ENCODE data around the gene ZNF722.
"Not testable (repeated sequence)": the region's sequence is repeated elsewhere in the genome, so short reads cannot be mapped to it uniquely, and the experiment has no call there.

Gene ZNF722

DNA sequence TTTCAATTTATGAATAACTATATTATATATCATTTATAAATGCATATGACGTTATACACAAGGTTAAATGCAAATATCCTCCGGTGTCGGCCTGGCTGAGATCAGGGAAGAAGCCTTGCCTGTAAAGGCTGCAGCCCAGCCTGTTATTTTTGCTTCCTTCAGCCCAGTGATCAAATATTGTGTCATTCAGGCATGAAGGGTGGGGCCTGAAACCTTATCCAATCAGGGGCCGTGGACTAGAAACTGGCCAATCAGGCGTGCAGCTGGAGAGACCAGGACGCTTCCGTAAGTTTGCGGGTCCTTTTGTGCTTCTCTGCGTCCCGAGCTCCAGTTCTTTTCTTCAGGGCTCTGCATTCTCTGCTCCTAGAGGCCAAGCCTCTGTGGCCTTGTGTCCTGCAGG lies at the start of gene ZNF722:
Gene ZNF722, plus strand, starts transcription at position 301 of the 400 bp plus-strand sequence. CDS start 113 bp downstream, outside the sequence.
- DNase-seq, result no peak

DNA sequence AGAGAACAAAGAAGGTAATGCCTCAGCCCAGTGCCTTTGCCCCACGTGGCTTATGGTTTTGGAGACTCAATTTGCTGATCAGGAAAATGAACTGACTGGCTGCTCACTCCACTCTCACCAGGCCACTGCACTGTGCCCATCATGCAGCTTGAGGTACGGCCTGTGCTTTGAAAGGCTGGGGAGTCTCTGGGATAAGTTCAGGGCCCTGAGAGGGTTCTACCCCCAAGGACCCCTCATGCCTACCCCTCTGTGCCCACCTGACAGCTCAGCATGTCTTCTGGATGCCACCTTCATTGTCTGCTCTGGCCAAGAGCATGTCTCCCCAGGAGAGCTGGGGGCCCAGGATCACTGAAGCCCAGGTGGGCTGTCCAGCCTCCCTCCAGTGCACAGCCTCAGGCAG lies 45.5 kb upstream of the ZNF722 start:
- no peak for DNase-seq

DNA sequence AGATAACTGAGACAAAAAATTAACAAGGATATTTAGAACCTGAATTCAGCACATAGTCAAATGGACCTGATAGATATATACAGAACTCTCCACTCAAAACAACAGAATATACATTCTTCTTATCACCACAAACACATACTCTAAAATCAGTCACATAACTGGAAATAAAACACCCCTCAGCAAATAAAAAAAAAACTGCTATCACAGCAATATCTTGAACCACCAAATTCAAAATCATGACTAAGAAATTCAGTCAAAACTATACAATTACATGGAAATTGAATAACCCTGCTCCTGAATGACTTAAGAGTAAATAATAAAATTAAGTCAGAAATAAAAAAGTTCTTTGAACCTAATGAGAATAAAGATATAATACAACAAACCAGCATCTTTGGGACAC lies 30.0 kb upstream of the ZNF722 start:
- DNase-seq, result no peak

DNA sequence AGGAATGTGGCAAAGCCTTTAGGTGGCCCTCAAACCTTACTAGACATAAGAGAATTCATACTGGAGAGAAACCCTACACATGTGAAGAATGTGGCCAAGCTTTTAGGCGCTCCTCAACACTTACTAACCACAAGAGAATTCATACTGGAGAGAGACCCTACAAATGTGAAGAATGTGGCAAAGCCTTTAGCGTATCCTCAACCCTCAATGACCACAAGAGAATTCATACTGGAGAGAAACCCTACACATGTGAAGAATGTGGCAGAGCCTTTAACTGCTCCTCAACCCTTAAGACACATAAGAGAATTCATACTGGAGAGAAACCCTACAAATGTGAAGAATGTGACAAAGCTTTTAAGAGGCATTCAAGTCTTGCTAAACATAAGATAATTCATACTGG lies 16.8 kb downstream of the ZNF722 start:
- DNase-seq, result not testable (repeated sequence)

DNA sequence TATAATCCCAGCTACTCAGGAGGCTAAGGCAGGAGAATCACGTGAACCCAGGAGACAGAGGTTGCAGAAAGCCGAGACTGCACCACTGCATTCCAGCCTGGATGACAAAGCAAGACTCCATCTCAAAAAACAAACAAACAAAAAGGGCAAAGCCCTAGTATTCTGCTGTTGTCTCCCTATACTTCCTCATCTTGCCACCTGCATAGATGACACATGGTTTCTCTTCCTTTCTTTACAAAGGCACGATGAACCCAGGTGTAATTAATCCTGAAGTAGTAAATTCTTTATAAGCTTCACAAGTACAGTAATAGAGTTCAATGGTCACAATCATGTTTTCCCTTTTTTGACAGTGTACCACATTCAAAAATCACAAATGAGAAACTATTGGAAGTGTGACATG lies 36.7 kb downstream of the ZNF722 start:
- DNase-seq, result no peak

DNA sequence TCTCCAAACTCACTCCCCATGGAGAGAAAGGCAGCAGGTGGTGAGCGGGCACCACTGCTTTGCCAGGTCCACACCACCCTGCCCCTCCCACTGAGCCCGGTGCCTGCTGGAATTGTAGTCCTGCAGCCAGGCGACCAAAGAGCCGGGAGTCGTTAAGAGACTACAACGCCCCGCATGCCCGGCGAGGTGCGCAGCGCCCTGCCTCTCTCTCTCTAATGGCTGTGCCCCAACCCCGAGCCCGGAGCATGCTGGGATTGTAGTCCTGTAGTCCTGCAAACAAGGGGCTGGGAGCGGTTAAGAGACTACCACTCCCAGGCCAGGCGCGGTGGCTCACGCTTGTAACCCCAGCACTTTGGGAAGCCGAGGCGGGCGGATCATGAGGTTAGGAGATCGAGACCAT lies 38.4 kb downstream of the ZNF722 start:
- DNase-seq, result no peak

DNA sequence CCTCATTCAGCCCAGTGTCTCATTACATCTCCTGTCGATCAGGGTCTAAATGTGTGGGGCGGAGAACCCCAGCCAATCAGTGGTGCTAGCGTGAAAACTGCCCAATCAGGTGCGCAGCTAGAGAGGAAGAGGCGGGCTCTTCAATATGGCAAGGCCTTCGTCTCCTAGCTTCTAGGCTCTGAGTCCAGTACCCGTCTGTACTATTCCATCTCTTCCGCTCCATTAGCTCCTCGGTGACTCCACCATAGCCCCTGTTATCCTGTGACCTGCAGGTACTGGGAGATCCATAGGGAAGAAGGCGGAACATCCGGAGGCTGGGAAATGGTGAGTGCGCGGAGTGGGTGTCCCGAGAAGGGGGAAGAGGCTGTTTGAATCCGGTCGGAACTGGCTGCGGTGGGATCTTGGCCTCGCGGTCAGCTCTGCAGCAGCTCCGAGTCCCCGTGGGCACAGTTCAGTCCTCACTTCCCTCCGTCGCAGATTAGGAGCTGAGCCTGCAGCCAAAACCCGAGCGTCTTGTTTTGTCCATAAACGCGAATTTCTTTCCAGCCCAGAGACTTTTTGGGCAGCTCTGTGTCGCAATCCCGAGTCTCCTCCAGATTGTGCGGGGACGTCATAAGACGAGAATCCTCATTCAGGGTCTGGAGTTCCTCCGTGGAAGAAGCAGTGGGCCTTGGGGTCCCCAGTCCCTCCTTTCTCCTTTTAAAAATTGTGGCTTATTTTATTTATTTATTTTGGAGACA lies 46.8 kb downstream of the ZNF722 start, which contains the start of gene ZNF727:
Gene ZNF727, plus strand, starts transcription at position 134 of the 740 bp plus-strand sequence. Its CDS starts 188 bp downstream, at position 322.
- peak; percentile 3 for DNase-seq

DNA sequence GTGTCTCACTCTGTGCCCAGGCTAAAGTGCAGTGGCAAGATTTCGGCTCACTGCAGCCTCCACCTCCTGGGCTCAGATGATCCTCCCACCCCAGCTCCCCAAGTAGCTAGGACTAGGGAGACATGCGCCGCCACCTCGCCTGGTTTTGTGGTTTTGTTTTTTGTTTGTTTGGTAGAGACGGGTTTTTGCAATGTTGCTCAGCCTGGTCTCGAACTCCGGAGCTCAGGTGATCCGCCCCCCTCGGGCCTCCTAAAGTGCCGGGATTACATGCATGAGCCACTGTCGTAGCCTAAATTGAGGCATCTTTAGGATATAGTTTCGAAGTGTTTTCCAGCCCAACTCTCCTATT lies 47.4 kb downstream of the ZNF722 start:
- DNase-seq, result no peak

Measured in retina (tissue), 1 donor.